Peyer's patch (tissue), 4 donors: ENCODE data around the gene THSD7A.

Source experiments
- CTCF ChIP-seq, 6 experiments: fragments of 450-650 bp in 4 of 6; fragments of 200-600 bp in 2 of 6; sonication (generic) in 1 of 6; IDR thresholded peaks; one replicate each; pipeline ENCODE4 v1.5.1; 2017 to 2019; ENCODE audit warnings: antibody characterized with exemption in 6 of 6, mild to moderate bottlenecking in 3 of 6, moderate library complexity in 1 of 6
- POLR2A ChIP-seq, 2 donors: fragments of 450-650 bp; IDR thresholded peaks; one replicate each; pipeline ENCODE4 v1.5.1; 2017; ENCODE audit warnings: antibody characterized with exemption in 2 of 2, mild to moderate bottlenecking in 2 of 2, moderate library complexity in 2 of 2

- TF ChIP-seq CTCF (IDR thresholded peaks at IDR 0.05) = no peak
- TF ChIP-seq POLR2A (IDR thresholded peaks at IDR 0.05) = no peak
Measured at GRCh38 chr7:11332865-11333228, 499.2 kb downstream of the THSD7A start.
